Measurements from ENCODE around the gene DICER1. TPM values are rescaled to one million over a fixed set of nuclear protein-coding genes. Genes with fewer than 3 reads are reported as not detected.
"Not testable (repeated sequence)": the region's sequence is repeated elsewhere in the genome, so short reads cannot be mapped to it uniquely, and the experiment has no call there.

Gene DICER1
- total RNA-seq, 2 experiments from 2014 or later: 62.7 to 65.5 TPM

DNA sequence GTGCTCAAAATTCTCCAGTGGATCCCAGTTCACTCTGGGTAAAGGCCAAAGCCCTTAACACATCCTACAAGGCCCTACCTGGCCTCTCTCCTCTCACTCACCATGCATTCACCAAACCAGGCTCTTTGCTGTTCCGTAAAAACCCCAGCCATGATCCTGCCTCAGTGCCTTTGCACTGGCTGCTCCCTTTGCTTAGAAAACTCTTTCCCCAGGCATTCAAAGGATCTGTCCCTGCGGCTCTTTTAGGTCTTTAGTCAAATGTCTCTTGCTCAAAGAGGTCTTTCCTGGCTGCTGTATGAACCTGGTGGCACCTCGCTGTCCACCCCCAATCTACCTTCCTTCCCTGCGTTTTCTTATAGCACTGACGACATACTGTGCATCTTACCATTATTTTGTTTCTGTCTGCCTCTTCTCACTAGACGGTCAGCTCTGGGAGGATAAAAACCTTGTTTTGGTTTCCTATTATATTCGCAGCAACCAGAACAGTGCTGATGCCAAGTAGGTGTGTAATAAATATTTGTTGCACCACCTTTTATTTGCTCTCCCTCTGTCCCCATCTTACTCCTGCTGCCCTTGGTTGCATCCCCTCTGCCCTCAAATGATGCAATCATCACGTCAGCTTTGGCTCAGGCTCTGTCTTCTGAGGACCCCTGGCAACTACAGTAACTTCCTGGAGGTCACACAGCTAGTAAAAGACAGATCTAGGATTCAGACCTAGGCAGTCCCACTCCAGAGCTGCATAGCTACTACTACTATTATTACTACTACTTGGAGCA, 23.8 kb upstream of the DICER1 start:
- Mint-ChIP-seq H3K4me3 (no peak overlapping the region), H3K27ac (no peak overlapping the region), H3K4me1 (peaks cover 4% of the 10 kb centered on the region), H3K27me3 (peaks cover 19% of the 10 kb centered on the region), H3K36me3 (peaks cover 2% of the 10 kb centered on the region), H3K9me3 (peaks cover 2% of the 10 kb centered on the region)
- no peak for DNase-seq
- no peak for ATAC-seq (ENCODE audit: low read depth)
- POLR2A ChIA-PET: no interaction called here

DNA sequence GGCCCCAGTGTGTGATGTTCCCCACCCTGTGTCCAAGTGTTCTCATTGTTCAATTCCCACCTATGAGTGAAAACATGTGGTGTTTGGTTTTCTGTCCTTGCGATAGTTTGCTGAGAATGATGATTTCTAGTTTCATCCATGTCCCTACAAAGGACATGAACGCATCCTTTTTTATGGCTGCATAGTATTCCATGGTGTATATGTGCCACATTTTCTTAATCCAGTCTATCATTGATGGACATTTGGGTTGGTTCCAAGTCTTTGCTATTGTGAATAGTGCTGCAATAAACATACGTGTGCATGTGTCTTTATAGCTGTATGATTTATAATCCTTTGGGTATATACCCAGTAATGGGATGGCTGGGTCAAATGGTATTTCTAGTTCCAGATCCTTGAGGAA, 18.3 kb upstream of the DICER1 start:
- H3K9me3 Mint-ChIP-seq; H3K36me3 Mint-ChIP-seq; DNase-seq; H3K4me1 Mint-ChIP-seq; H3K27ac Mint-ChIP-seq; POLR2A ChIA-PET; H3K27me3 Mint-ChIP-seq; H3K4me3 Mint-ChIP-seq; ATAC-seq (ENCODE audit: low read depth): not testable (repeated sequence)

DNA sequence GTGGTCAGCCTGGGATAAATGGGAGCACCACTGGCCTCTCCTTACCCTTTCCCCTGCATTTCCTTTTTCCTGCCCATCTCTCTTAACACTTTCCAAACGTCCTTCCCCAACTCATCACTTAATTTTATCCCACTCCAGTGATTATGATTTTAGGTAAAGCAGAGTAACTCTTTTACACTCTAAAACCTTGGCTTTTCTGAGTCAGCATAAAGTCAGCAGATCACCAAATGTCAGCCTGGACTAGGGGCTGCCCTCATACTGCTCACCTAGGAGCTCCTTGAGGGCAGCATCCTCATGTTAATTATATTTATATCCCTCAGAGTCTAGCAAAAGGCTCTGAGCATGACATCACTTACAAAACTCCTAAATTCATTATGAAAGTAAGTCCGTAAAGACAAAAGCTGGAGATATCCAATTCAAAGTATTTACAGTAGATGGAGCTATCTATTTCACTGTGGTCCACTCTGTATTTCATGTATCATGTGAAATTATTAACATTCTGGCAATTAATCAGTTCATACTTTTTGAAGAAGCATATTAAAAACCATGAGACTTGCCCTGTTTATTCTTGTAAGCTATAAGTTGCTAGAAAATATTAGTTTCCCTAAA, 17.0 kb upstream of the DICER1 start:
- no peak for ATAC-seq (ENCODE audit: low read depth)
- Mint-ChIP-seq H3K36me3 (no peaks in the 10 kb centered on the region), H3K27me3 (no peaks in the 10 kb centered on the region), H3K4me1 (no peaks in the 10 kb centered on the region), H3K4me3 (no peak overlapping the region), H3K27ac (no peak overlapping the region), H3K9me3 (peaks cover 2% of the 10 kb centered on the region)
- POLR2A ChIA-PET: no interaction called here
- no peak for DNase-seq

DNA sequence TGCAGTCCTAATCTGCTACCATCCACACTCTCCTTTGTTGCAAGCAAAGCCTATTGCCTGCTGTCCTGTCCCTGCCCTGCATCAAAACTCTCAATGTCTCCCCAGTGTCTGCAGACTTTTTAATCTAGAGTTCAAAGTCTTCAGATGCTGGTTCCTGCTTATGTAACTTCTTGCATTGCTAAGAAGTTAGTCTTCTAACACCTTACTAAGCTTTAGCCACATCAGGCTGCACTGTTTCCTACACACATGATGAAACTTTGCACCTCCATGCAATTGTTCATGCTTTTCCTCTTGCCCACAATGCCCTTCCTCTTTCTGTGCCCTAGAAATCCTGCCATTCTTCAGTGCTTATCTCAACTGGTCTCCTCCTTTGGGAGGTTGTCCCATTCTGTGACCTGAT, 16.2 kb upstream of the DICER1 start:
- ATAC-seq (ENCODE audit: low read depth) (no peak), DNase-seq (no peak)
- no peaks in the 10 kb centered on the region for H3K27me3 Mint-ChIP-seq
- H3K9me3 Mint-ChIP-seq: no peaks in the 10 kb centered on the region
- no peaks in the 10 kb centered on the region for H3K36me3 Mint-ChIP-seq
- H3K4me3 Mint-ChIP-seq: no peak overlapping the region
- no peaks in the 10 kb centered on the region for H3K4me1 Mint-ChIP-seq
- POLR2A ChIA-PET: no interaction called here
- no peak overlapping the region for H3K27ac Mint-ChIP-seq

DNA sequence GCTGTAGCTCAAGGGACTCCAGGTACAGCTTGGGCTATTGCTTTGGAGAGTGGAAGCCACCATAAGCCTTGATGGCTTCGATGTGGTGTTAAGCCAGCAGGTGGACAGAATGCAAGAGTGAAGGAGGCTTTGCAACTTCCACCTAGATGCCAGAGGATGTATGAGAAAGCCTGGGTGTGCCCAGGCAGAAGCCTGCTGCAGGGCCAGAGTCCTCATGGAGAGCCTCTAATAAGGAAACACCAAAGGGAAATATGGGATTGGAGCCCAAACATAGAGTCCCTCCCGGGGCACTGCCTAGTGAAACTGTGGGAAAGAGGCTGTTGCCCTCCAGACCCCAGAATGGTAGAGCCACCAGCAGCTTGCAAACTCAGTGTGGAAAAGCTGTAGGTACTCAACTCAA, 9.8 kb upstream of the DICER1 start:
- Mint-ChIP-seq H3K4me3 (no peak overlapping the region), H3K27ac (no peak overlapping the region), H3K36me3 (peaks cover 3% of the 10 kb centered on the region), H3K27me3 (no peaks in the 10 kb centered on the region), H3K9me3 (peaks cover 7% of the 10 kb centered on the region), H3K4me1 (no peaks in the 10 kb centered on the region)
- ATAC-seq (ENCODE audit: low read depth) (no peak), DNase-seq (no peak)
- POLR2A ChIA-PET: no interaction called here

DNA sequence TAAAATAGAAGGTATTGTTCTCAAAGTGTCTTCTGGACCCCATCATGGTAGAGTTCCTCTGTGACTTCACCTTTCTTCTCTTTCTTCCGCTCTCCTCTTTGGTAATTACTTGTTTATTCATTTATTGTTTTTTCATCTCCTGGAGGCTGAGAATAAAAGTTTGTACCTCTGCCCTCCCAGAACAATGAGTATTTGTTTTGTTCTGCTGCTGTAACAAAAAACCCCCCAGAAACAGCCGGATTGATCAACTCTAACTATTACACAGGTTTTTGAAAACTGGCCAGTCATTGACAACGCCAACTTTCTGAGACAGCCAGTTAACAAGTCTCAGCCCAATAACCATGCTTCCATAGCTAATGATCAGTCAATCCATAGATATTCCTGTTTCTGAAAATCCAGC, 8.2 kb upstream of the DICER1 start:
- Mint-ChIP-seq H3K4me1 (no peaks in the 10 kb centered on the region), H3K27me3 (no peaks in the 10 kb centered on the region), H3K9me3 (peaks cover 7% of the 10 kb centered on the region), H3K27ac (no peak overlapping the region), H3K4me3 (no peak overlapping the region), H3K36me3 (peaks cover 3% of the 10 kb centered on the region)
- DNase-seq (no peak), ATAC-seq (ENCODE audit: low read depth) (no peak)
- POLR2A ChIA-PET: no interaction called here

DNA sequence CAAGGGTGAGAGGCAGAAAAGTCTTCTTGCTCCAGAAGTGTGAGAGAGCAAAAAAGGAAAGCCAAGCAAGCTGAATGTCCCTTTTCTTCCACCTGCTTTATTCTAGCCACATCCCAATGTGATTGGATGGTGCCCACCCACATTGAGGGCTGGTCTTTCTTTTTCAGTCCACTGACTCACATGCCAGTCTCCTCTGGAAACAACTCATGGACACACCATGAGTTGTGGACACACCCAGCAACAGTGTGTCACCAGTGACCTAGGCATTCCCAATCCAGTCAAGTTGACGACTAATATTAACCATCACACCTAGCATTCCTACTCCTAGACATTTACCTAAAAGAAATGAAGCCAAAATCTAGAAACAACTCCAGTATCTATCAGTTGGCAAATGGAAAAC, 7.2 kb upstream of the DICER1 start:
- peaks cover 7% of the 10 kb centered on the region for H3K9me3 Mint-ChIP-seq
- POLR2A ChIA-PET: no interaction called here
- H3K27ac Mint-ChIP-seq: no peak overlapping the region
- H3K4me3 Mint-ChIP-seq: no peak overlapping the region
- H3K27me3 Mint-ChIP-seq: no peaks in the 10 kb centered on the region
- peaks cover 3% of the 10 kb centered on the region for H3K36me3 Mint-ChIP-seq
- ATAC-seq (ENCODE audit: low read depth) (no peak), DNase-seq (no peak)
- H3K4me1 Mint-ChIP-seq: no peaks in the 10 kb centered on the region

DNA sequence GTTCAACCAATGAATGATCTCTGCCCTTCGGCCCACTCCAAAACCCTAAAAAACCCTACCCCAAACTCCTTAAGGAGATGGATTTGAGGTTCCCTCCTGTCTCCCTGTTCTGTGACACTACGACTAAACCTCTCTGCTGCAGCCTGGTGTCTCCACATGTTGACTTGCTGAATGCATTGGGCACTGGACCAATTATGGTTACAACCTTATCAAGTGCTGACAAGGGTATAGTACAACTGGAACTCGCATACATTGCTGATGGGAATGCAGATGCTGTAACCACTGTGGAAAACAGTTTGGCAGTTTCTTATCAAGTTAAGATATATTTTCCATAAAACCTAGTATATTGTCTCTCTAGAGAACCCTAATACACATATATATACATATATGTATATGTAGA, 6.3 kb upstream of the DICER1 start:
- DNase-seq (no peak), ATAC-seq (ENCODE audit: low read depth) (no peak)
- no peak overlapping the region for H3K27ac Mint-ChIP-seq
- POLR2A ChIA-PET: no interaction called here
- H3K27me3 Mint-ChIP-seq: no peaks in the 10 kb centered on the region
- H3K4me1 Mint-ChIP-seq: no peaks in the 10 kb centered on the region
- peaks cover 3% of the 10 kb centered on the region for H3K36me3 Mint-ChIP-seq
- peaks cover 7% of the 10 kb centered on the region for H3K9me3 Mint-ChIP-seq
- H3K4me3 Mint-ChIP-seq: no peak overlapping the region

DNA sequence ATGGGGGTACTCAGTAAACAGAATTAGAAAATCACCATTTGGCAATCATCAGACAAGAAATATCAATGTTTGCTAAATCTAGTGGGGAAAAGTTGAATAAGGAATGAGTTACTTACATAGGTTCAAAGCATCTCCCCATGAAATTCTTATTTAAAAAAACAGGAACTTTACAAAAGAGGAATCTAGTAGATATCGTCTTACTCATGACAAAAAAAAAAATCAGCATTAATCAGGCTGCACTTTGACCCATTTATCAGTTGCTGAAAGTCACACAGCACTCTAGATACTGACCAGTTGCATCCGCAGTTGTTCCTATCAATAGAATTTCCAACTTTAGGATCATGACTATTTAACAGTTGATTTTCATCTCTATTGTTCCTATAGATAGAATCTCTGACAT, 5.8 kb upstream of the DICER1 start:
- no peak for ATAC-seq (ENCODE audit: low read depth)
- Mint-ChIP-seq H3K27ac (no peak overlapping the region), H3K27me3 (no peaks in the 10 kb centered on the region), H3K9me3 (peaks cover 7% of the 10 kb centered on the region), H3K4me1 (peaks cover under 1% of the 10 kb centered on the region), H3K36me3 (peaks cover 3% of the 10 kb centered on the region), H3K4me3 (no peak overlapping the region)
- POLR2A ChIA-PET: no interaction called here
- no peak for DNase-seq

DNA sequence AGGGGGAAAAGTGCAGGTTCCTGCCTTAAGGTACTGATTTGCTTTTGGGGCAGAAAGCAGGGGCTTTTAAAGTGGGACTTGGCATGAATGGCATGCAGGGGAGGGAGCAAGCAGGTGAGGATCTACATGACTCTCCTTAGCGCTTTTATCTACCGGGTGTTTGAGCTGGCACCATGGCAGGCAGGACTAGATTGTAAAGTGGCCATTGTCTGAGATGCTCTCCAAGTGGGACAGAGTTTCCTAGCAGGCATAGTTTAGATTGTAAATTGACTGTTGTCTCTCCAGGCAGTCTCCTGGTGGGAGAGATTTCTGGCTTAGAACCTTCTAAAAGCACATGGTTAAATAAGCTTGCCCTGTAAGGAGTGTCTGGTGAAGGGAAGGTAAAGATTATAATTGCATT, 5.3 kb upstream of the DICER1 start:
- Mint-ChIP-seq H3K9me3 (peaks cover 7% of the 10 kb centered on the region), H3K4me3 (no peak overlapping the region), H3K27me3 (no peaks in the 10 kb centered on the region), H3K36me3 (peaks cover 3% of the 10 kb centered on the region), H3K4me1 (peaks cover 3% of the 10 kb centered on the region), H3K27ac (no peak overlapping the region)
- POLR2A ChIA-PET: no interaction called here
- no peak for DNase-seq
- ATAC-seq (ENCODE audit: low read depth): no peak

DNA sequence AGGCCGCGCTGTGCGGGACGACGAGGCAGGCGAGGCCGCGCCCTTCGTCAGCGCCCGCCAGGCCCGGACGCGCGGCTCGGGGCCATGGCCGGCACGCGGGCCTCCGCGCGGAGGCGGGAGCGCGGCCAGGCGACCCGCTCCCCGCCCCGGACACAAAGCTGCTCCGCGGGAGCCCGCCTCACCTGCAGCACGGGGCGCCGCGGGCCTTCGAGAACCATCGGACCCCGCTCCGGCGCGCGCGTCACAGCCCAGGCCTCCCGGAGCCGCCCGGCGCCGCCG, 342 bp downstream of the DICER1 start:
- H3K4me3 Mint-ChIP-seq: peak overlapping the region; percentile 89
- H3K36me3 Mint-ChIP-seq: peaks cover 6% of the 10 kb centered on the region
- H3K4me1 Mint-ChIP-seq: peaks cover 26% of the 10 kb centered on the region
- DNase-seq (no peak), ATAC-seq (ENCODE audit: low read depth) (peak; percentile 41)
- POLR2A ChIA-PET: interaction anchor here (0.5 to 1.0 kb wide), 2 partner anchors 26 to 162 kb away, joined by 3 read pairs; no protein-coding TSS in a partner anchor
- peak overlapping the region; percentile 99 for H3K27ac Mint-ChIP-seq
- no peaks in the 10 kb centered on the region for H3K27me3 Mint-ChIP-seq
- no peaks in the 10 kb centered on the region for H3K9me3 Mint-ChIP-seq

DNA sequence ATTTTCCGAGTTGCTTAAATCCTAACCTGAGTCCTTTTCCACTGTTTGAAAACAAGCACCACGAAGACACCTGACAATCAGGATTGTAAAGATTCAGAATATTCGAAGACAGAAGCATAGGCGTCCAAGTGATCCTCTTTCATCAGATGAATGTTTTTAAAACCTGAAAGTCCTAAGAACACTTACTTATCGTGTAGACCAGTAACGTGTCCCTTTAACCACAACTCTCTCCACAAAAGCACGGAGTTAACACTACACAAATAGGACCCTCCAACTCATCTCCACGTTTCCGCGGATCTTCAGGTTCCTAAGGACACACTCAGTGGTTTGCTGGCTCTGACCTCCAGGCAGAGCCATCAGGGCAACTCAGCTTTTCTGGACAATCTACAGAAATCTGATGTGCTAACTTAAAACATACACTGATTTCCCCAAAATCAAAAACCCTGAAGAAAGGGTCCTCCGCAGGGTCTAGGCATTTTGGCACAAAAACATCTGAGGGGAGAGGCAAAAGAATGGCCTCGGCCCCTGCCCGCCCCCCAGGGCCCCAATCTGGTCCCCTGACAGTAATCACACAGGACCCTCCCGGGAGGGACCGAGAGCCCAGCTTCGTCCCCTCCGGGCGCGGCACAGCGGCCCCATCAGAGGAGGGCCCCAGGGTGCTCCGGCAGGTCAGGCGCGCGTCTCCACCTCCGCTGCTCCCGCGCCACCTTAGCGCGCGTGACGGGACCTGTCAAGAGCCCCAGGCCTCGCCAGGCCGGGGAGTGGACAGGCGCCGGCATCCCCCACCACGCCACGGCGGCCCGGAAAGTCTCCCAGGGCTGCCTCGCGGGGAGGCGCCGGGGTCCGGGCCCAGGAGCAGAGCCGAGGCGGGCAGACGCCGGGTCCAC, 925 bp downstream of the DICER1 start:
- Mint-ChIP-seq H3K27me3 (no peaks in the 10 kb centered on the region), H3K4me1 (peaks cover 30% of the 10 kb centered on the region), H3K9me3 (no peaks in the 10 kb centered on the region), H3K27ac (peak overlapping the region; percentile 67), H3K4me3 (peak overlapping the region; percentile 86), H3K36me3 (peaks cover 6% of the 10 kb centered on the region)
- DNase-seq (no peak), ATAC-seq (ENCODE audit: low read depth) (peak; percentile 19)
- POLR2A ChIA-PET: interaction anchor here (0.6 to 1.0 kb wide), 2 partner anchors 25 to 1209 kb away, joined by 3 to 4 read pairs; no protein-coding TSS in a partner anchor

DNA sequence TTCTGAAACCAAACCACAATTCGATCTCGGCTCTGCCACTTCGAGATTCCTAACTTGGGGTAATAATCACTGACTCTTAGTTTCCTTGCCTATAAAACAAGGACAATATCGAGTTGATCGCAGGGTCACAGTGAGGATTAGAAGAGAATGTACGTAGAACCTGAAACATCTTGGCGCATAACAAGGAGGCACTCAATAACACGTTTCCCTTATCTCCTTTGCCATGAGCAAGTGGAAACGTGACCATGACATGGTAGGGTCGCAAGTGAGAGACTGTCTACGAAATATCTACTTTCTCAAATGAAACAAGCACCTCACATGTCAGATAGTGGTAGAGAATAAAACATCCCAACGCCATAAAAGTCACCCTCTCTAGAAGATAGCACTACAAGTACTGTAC, 2.3 kb downstream of the DICER1 start:
- Mint-ChIP-seq H3K36me3 (peaks cover 6% of the 10 kb centered on the region), H3K27me3 (no peaks in the 10 kb centered on the region), H3K4me3 (peak overlapping the region; percentile 86), H3K9me3 (no peaks in the 10 kb centered on the region), H3K27ac (peak overlapping the region; percentile 50), H3K4me1 (peaks cover 30% of the 10 kb centered on the region)
- POLR2A ChIA-PET: no interaction called here
- DNase-seq (no peak), ATAC-seq (ENCODE audit: low read depth) (no peak)

DNA sequence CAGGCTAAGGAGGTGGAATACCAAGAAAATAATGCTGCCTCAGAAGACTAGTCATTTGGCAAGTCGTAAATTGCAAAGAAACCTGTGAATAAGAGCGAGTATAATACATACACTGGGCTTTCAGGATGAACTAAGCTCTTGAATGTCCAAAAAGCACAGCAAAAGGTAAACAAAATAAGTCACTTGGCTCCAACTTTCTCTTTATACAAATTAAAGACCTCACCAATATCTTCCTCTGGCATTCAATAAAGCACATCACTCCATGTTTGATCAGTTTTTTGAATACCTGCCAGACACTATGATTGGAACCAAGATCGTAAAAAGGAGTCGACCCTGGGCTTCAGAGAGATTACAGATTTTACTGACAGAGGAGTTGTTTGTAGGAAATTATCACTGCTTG, 3.5 kb downstream of the DICER1 start:
- H3K4me3 Mint-ChIP-seq: no peak overlapping the region
- no peak overlapping the region for H3K27ac Mint-ChIP-seq

More for the DNA sequence above, 3.5 kb downstream of the DICER1 start:
- H3K27me3 Mint-ChIP-seq: no peaks in the 10 kb centered on the region
- POLR2A ChIA-PET: no interaction called here
- H3K36me3 Mint-ChIP-seq: peaks cover 6% of the 10 kb centered on the region
- DNase-seq (no peak), ATAC-seq (ENCODE audit: low read depth) (no peak)
- H3K4me1 Mint-ChIP-seq: peaks cover 32% of the 10 kb centered on the region
- H3K9me3 Mint-ChIP-seq: no peaks in the 10 kb centered on the region
